Muscle layer of duodenum (tissue), 2 donors: Measurements from ENCODE around the gene CAVIN2.

Experiments
- H3K27ac ChIP-seq: one replicate; pipeline ENCODE4 v1.7.0; 2013; ENCODE audit warnings: mild to moderate bottlenecking, low read length
- H3K27me3 ChIP-seq: one replicate; pipeline ENCODE4 v1.7.0; 2013; ENCODE audit warnings: low read depth, mild to moderate bottlenecking, control low read depth, low read length
- H3K36me3 ChIP-seq, 2 donors: one replicate each; pipeline ENCODE4 v1.7.0; 2013; ENCODE audit warnings: low read length in 2 of 2, control low read depth in 1 of 2, mild to moderate bottlenecking in 1 of 2; ENCODE audit not compliant: insufficient read depth in 2 of 2, control insufficient read depth in 1 of 2
- H3K4me1 ChIP-seq, 2 donors: one replicate each; pipeline ENCODE4 v1.7.0; 2013; ENCODE audit warnings: low read length in 2 of 2, mild to moderate bottlenecking in 2 of 2, control low read depth in 1 of 2, moderate library complexity in 1 of 2; ENCODE audit not compliant: insufficient read depth in 2 of 2, control insufficient read depth in 1 of 2
- H3K4me3 ChIP-seq, 2 donors: one replicate each; pipeline ENCODE4 v1.7.0; 2013; ENCODE audit warnings: low read length in 2 of 2, low read depth in 1 of 2, mild to moderate bottlenecking in 1 of 2
- H3K9me3 ChIP-seq, 2 donors: one replicate each; pipeline ENCODE4 v1.7.0; 2013; ENCODE audit warnings: low read length in 2 of 2, control low read depth in 1 of 2, mild to moderate bottlenecking in 1 of 2; ENCODE audit not compliant: control insufficient read depth in 1 of 2
- donor health status: healthy.

Gene CAVIN2

DNA sequence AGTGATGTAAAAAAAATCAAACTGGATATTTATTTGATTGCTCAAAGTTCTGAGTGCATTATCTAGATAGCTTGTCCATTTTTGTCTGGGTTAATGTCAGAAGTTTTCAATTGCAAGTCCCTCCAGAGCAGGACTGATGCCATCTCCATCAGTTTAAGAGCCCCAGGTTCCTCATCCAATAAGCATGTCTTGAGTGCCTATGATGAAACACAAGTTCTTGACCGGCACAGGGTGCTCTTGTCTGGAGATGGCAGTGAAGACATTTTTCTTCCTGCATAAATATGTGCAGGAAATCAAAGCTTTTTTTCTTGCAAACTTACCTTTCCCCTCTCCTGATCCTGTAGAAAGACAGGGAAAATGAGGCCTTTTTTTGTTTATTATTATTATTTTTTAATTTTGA is 31.9 kb downstream of the CAVIN2 start:
- no peak overlapping the region for H3K27ac ChIP-seq
- H3K4me3 ChIP-seq, result no peak overlapping the region
- no peaks in the 10 kb centered on the region for H3K9me3 ChIP-seq
- H3K36me3 ChIP-seq, result no peaks in the 10 kb centered on the region
- no peaks in the 10 kb centered on the region for H3K4me1 ChIP-seq
- H3K27me3 ChIP-seq, result no peaks in the 10 kb centered on the region

DNA sequence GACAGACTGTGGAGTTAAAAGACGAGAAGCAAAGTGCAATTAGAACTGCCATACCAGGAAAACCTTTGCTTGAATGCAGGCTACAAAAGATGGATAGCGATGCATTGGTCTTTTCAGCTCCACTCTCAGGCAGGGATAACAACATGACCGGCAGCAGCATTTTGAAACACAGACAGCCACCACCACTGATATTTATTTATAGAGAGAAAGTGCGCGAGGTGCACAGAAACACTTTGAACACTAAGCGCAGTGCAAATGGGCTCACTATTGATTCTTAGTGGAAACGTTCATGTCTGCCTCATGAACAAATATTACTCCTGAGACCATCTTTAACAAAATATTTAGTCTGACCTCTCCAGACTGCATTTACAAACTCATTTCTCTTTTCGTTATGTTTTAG is 32.9 kb downstream of the CAVIN2 start:
- no peaks in the 10 kb centered on the region for H3K9me3 ChIP-seq
- no peak overlapping the region for H3K27ac ChIP-seq
- H3K4me1 ChIP-seq, result no peaks in the 10 kb centered on the region
- H3K27me3 ChIP-seq, result no peaks in the 10 kb centered on the region
- H3K36me3 ChIP-seq, result no peaks in the 10 kb centered on the region
- H3K4me3 ChIP-seq, result no peak overlapping the region

DNA sequence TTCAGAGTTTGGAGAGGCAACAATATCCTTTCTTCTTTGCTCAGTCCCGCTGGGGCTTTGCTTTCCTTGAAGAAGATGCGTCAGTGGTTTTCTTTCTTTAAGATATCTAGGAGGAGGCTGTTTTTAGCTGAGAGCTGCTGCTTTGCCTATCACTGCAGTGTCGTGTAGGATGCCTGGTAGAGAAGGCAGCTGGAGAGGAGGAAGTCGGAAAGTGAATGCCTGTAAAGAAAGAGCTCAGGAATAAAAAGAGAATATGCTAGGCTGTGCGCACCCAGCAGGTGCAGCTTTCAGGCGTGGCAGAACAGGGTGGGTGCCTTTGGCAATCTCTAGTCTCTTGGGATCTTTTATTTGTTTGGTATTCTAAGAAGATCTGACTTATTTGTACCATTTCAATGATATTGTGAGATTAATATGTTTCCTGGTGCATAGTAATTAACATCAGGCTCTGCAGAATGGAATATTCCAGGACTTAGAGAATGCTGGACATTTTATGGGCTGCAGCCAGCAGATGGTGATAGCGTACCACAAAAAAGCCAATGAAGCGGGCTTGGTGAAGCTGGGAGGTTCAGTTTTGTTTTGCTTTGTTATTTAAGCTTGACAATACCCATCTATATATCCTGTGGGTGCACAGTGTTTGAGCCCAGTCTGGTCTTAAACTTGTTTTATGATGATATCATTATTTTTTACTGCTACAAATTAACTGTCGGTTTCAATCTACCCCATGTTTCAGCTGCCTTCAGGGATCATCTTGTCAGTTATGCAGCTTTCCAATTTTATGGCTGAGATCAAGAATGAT is 34.9 kb downstream of the CAVIN2 start:
- Histone ChIP-seq H3K27me3 (no peaks in the 10 kb centered on the region), H3K4me3 (no peak overlapping the region), H3K9me3 (no peaks in the 10 kb centered on the region), H3K36me3 (no peaks in the 10 kb centered on the region), H3K4me1 (no peaks in the 10 kb centered on the region), H3K27ac (no peak overlapping the region)

DNA sequence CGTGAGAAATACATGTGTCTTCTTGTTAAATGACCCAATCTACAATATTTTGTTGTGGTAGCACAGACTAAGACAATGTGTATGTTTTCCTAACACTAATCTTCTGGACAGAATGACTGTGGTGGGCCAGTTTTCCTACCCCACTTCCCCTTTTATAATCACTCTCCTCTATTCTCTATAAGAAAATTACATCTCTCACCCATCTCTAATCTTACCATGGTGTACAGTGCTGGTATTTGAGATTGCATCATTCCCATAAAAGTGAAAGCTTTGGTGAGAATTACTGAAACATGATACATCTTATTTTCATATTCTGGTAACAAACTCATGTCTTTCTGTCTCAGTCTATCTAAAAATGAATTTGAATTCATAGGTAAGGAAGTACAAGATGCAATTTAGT is 40.5 kb downstream of the CAVIN2 start:
- Histone ChIP-seq H3K4me3 (no peak overlapping the region), H3K27ac (no peak overlapping the region), H3K9me3 (no peaks in the 10 kb centered on the region), H3K27me3 (no peaks in the 10 kb centered on the region), H3K4me1 (no peaks in the 10 kb centered on the region), H3K36me3 (no peaks in the 10 kb centered on the region)

DNA sequence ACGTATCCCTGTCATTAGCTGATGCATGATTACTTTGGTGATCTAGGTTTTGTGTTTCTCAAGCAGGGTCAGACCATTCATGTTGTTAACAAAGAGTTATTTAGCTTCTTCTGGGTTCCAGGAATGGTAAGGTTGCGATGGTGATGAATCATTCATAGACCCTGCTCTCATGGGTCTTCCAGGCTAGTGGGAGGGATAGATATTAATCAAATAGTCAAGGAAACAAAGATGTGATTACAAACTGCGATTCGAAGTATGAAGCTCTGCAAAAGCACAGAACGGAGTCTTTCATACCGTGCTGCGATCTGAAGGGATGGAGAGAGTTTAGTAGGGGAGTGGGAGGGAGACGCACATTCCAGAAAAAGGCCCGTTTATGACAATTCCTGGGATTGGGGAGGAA is 42.1 kb downstream of the CAVIN2 start:
- Histone ChIP-seq H3K27me3 (no peaks in the 10 kb centered on the region), H3K4me3 (no peak overlapping the region), H3K36me3 (no peaks in the 10 kb centered on the region), H3K9me3 (no peaks in the 10 kb centered on the region), H3K4me1 (no peaks in the 10 kb centered on the region), H3K27ac (no peak overlapping the region)

DNA sequence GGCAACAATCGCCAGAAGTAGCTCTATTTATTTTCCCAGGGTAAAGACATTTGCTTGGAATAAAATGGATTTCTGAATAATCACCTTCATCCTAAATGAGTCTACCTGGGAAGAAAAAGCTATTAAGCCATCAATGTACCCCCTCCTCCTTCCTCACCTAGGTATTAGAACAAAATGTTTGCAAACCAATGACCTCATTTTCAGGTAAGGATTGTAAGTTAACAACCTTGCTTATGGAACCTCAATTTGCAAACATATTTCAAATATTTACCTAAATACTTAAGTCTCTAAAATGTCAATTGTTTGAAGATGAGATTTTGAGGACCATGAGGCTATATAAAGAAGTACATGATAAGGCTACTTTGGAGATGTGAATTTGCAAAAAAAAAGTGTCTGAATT is 43.9 kb downstream of the CAVIN2 start:
- no peaks in the 10 kb centered on the region for H3K36me3 ChIP-seq
- no peak overlapping the region for H3K27ac ChIP-seq
- H3K4me1 ChIP-seq, result no peaks in the 10 kb centered on the region
- no peaks in the 10 kb centered on the region for H3K9me3 ChIP-seq
- no peak overlapping the region for H3K4me3 ChIP-seq
- no peaks in the 10 kb centered on the region for H3K27me3 ChIP-seq

DNA sequence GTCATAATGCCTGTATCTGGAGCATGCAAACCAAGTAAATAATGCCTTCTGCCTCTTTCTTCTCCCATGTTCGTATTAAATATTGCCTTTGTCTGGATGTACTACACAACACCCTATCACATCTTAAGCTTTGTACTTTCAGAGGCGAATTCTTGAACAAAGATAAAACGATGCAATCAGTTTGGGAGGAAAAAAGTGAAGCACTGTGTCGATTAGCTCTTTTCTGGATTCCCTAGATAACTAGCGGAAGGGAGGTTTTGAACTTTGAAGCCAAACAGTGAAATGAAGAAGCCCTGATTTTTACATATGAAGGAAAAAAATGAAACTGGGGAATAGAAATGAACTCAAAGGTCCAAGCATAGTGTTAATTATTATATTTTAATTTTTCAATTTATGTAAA is 44.7 kb downstream of the CAVIN2 start:
- Histone ChIP-seq H3K27ac (no peak overlapping the region), H3K4me1 (no peaks in the 10 kb centered on the region), H3K4me3 (no peak overlapping the region), H3K36me3 (no peaks in the 10 kb centered on the region), H3K27me3 (no peaks in the 10 kb centered on the region), H3K9me3 (no peaks in the 10 kb centered on the region)

DNA sequence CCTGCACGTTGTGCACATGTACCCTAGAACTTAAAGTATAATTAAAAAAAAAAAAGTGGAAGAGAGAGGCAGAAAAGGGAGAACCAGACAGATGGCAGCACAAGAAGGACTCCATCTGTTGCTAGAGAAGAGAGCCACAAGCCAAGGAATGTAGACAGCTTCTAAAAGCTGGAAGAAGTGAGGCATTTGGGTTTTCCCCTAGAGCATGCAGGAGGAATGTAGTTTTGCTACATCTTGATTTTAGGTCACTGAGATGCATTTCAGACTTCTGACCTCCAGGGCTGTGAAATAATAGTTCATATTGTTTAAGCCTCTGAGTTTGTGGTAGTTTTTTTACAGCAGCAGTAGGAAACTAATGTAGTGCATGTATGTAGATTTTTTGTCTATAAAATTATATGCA is 46.0 kb downstream of the CAVIN2 start:
- no peaks in the 10 kb centered on the region for H3K9me3 ChIP-seq
- H3K27ac ChIP-seq, result no peak overlapping the region
- no peaks in the 10 kb centered on the region for H3K4me1 ChIP-seq
- no peak overlapping the region for H3K4me3 ChIP-seq
- no peaks in the 10 kb centered on the region for H3K36me3 ChIP-seq
- no peaks in the 10 kb centered on the region for H3K27me3 ChIP-seq

DNA sequence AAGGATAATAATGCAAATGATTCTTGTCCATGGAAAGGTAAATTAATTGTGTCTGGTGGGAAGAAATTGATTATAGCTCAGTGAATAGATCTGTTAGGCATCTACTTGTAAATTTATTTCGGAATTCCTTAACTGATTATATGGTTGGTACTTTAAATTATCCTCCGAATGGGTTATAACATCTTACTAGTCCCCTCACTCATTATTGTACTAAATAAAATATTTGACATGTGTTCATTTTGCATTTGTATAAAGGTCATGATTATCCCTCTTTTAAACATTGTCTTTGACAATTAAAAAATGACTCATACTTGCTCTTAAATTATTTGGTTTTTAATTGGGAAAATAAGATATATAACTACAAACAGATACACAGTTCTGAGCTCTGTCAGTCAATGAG is 47.4 kb downstream of the CAVIN2 start:
- Histone ChIP-seq H3K27me3 (no peaks in the 10 kb centered on the region), H3K4me1 (no peaks in the 10 kb centered on the region), H3K4me3 (no peak overlapping the region), H3K9me3 (no peaks in the 10 kb centered on the region), H3K36me3 (no peaks in the 10 kb centered on the region), H3K27ac (no peak overlapping the region)

DNA sequence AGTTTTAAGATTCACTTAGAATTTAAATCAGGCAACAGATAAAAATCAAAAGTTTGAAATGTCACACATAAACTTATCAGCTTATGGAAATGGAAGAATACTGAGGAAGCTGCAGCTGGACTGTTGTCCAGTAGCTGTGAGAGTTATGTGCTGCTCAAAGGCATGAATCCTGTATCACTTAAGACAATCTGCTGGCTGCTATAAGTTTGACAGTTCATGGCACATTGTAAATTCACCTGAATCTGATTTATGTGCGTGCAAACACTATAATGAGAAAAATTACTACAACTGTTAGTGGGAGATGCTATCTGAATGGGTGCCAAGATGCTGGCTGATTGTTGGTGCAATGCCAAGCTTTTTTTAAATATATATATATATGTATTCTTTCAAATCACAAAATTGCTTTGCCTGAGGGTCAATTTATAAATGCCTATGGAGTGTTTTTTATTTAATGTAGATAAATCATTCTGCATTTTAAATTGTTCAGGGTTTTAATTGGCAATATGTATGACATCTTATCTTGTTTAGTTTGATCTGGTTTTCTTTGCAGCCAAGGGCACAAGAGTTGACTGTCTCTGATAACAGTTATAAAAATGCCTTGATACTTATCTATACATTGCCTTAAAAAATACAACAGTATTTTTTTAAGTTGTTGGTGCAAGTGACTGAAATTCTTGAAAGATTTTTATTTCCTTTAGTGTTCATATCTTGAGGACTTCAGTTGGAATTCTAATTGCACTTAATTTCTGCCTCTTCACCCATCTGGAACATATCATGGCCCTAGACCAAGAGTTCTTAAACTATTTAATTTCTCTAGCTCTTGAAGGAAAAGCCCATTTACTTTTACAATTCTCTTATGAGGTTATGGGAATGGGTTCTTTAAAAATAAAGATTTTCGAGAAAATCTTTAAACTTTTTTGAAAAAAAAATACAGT is 48.7 kb downstream of the CAVIN2 start:
- Histone ChIP-seq H3K27me3 (no peaks in the 10 kb centered on the region), H3K4me3 (no peak overlapping the region), H3K4me1 (no peaks in the 10 kb centered on the region), H3K36me3 (no peaks in the 10 kb centered on the region), H3K27ac (no peak overlapping the region), H3K9me3 (no peaks in the 10 kb centered on the region)

DNA sequence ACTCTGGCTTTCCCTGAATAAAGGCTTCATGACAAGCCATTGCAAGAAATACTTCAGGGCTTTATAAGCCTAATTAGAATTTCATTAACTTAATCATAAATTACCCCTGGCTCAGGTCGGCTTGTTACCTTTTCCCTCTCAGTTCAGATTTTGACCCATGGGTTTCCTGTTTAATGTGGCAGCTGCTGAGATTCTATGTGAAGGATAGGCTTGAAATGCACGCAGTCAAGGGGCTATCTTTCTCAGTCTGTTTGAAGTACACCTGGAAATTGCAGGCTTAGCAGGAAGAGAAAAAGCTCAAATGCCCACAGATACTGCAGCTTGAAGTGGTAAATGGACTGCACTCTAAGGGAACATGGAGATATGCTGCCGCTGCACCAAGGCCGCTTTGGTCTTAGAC is 49.4 kb downstream of the CAVIN2 start:
- Histone ChIP-seq H3K27me3 (no peaks in the 10 kb centered on the region), H3K36me3 (no peaks in the 10 kb centered on the region), H3K4me3 (no peak overlapping the region), H3K27ac (no peak overlapping the region), H3K9me3 (no peaks in the 10 kb centered on the region), H3K4me1 (no peaks in the 10 kb centered on the region)
